Hepatocyte (in vitro differentiated cells): ENCODE results near the gene AARSD1.

Experiments
- EZH2 ChIP-seq: fragments of 200-600 bp; sonication (generic); IDR thresholded peaks from 2 replicates; pipeline ENCODE4 v1.6.1; 2016; ENCODE audit warnings: antibody characterized with exemption, mild to moderate bottlenecking, borderline replicate concordance
- EZH2phosphoT487 ChIP-seq: fragments of 200-600 bp; sonication (generic); IDR thresholded peaks from one replicate; pipeline ENCODE4 v1.6.1; 2018; ENCODE audit warnings: antibody characterized with exemption, mild to moderate bottlenecking, low read depth, moderate library complexity; ENCODE audit not compliant: unreplicated experiment, severe bottlenecking
- TF ChIP-seq, protein P1 (sequence below): fragments of 200-600 bp; sonication (generic); IDR thresholded peaks from 2 replicates; pipeline ENCODE4 v1.5.1; 2016; ENCODE audit warnings: antibody characterized with exemption, mild to moderate bottlenecking; ENCODE audit not compliant: poor library complexity

DNA sequence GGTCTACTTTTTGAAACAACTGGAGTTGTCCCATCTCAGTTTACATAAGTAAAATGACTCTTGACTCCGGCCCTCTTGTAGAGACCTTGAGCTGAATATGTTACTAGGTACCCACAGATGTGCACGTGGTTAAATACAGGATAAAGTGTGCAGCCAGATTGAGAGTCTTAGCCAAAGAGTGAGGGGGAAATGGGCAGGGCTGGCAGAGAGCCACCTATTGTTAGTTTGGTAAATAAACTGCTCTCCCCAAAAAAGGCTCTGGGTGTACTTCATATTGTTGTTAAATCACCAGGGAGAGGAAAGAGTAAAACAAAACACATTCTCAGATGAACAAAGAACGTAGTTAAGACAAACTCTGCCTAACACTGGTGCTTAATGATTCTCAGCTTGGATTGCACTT, 43.3 kb downstream of the AARSD1 start:
- TF ChIP-seq, protein P1, sequence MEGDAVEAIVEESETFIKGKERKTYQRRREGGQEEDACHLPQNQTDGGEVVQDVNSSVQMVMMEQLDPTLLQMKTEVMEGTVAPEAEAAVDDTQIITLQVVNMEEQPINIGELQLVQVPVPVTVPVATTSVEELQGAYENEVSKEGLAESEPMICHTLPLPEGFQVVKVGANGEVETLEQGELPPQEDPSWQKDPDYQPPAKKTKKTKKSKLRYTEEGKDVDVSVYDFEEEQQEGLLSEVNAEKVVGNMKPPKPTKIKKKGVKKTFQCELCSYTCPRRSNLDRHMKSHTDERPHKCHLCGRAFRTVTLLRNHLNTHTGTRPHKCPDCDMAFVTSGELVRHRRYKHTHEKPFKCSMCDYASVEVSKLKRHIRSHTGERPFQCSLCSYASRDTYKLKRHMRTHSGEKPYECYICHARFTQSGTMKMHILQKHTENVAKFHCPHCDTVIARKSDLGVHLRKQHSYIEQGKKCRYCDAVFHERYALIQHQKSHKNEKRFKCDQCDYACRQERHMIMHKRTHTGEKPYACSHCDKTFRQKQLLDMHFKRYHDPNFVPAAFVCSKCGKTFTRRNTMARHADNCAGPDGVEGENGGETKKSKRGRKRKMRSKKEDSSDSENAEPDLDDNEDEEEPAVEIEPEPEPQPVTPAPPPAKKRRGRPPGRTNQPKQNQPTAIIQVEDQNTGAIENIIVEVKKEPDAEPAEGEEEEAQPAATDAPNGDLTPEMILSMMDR, result no peak
- TF ChIP-seq EZH2 (no peak), EZH2phosphoT487 (no peak)
